ENCODE results near the gene GPR162. TPM values are rescaled to one million over a fixed set of nuclear protein-coding genes. Genes with fewer than 3 reads are reported as not detected.
"Not testable (repeated sequence)": the region's sequence is repeated elsewhere in the genome, so short reads cannot be mapped to it uniquely, and the experiment has no call there.

GPR162 gene
- total and polyA plus RNA-seq, 4 experiments from 2014 or later: 0.32 TPM; not detected in 3

DNA sequence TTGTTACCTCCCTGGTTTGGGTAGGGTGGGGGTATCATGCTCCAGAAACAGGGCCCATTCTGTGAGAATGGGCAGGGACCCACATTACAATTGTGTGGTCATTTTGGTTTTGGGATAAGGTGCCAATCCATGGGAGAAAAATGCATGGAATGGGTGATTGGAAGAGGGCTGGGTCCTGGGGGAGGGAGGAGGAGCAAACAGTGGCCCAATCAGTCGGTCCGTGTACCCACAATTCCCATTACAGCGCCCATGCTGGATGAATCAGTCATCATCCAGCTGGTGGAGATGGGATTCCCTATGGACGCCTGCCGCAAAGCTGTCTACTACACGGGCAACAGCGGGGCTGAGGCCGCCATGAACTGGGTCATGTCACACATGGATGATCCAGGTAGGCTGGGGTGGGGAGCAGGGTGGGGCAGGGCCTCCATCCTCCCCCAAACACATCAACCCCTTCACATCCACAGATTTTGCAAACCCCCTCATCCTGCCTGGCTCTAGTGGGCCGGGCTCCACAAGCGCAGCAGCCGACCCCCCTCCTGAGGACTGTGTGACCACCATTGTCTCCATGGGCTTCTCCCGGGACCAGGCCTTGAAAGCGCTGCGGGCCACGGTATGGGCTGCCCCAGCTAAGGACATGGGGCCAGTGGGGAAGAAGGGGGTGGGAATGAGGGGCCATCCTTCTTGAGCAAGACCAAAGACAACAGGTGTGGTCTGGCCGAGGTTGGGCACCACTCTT is 42.1 kb downstream of the GPR162 start:
- POLR2A ChIA-PET (ENCODE audit: partially characterized antibody): interaction anchor here (0.9 to 11.0 kb wide), 4 partner anchors 9 to 84 kb away, joined by 3 to 270 read pairs (median 6); partner anchors contain the start of genes C12orf57, CDCA3, RNU7-1 and SPSB2
- H3K4me1 ChIP-seq (ENCODE audit: insufficient read depth, low read length): peaks cover 15% of the 10 kb centered on the region
- CTCF ChIA-PET (ENCODE audit: partially characterized antibody): interaction anchor here (1.0 to 1.2 kb wide), 4 partner anchors 8 to 28 kb away, joined by 3 read pairs; partner anchors contain the start of gene SPSB2
- Mint-ChIP-seq H3K4me1 (peaks cover 9 to 20% (median 13%) of the 10 kb centered on the region in 4 donors), H3K27ac (peak overlapping the region in 2 of 7 donors; percentile 27 to 53), H3K27me3 (no peaks in the 10 kb centered on the region), H3K4me3 (no peak overlapping the region), H3K36me3 (peaks cover 43 to 72% of the 10 kb centered on the region in 2 donors), H3K9me3 (no peaks in the 10 kb centered on the region)
- H3K9me3 ChIP-seq (ENCODE audit: control insufficient read depth in 1 of 2, low read length in 2 of 2): no peaks in the 10 kb centered on the region
- no peak overlapping the region for H3K27ac ChIP-seq (ENCODE audit: low read depth, low read length)
- no peaks in the 10 kb centered on the region for H3K27me3 ChIP-seq (ENCODE audit: insufficient read depth, low read length)
- no peak overlapping the region for H3K4me3 ChIP-seq (ENCODE audit: low read length in 2 of 2)
- peaks cover 43% of the 10 kb centered on the region for H3K36me3 ChIP-seq (ENCODE audit: insufficient read depth, low read length)
- intact Hi-C loops (cut with micrococcal nuclease): no loop called here
- no peak for DNase-seq

DNA sequence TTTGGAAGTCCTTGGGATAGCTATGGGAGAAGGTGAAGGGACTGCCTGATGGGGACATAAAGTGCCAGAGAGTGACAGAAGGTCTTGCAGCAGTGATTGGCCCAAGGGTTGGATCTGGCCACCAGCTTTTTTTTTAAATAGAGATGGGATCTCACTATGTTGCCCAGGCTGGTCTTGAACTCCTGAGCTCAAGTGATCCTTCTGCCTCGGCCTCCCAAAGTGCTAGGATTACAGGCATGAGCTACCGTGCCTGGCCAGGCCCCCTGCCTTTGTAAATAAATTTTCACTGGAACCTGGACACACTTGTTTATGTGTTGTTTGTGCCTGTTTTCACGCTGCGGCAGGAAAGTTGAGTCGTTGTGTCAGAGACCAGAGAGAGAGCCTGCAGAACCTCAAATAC is 43.7 kb downstream of the GPR162 start:
- H3K9me3 ChIP-seq (ENCODE audit: control insufficient read depth in 1 of 2, low read length in 2 of 2); DNase-seq; intact Hi-C loops (cut with micrococcal nuclease); H3K9me3 Mint-ChIP-seq; H3K27me3 Mint-ChIP-seq; H3K27ac ChIP-seq (ENCODE audit: low read depth, low read length); H3K27me3 ChIP-seq (ENCODE audit: insufficient read depth, low read length); H3K4me3 ChIP-seq (ENCODE audit: low read length in 2 of 2): not testable (repeated sequence)
- POLR2A ChIA-PET (ENCODE audit: partially characterized antibody): interaction anchor here (1.0 to 11.0 kb wide), 3 partner anchors 11 to 79 kb away, joined by 3 to 270 read pairs (median 8); partner anchors contain the start of genes C12orf57, CDCA3, RNU7-1 and USP5
- peak overlapping the region in 5 of 8 donors; percentile 6 to 95 (median 52) for H3K4me3 Mint-ChIP-seq
- peak overlapping the region in 6 of 7 donors; percentile 17 to 83 (median 58) for H3K27ac Mint-ChIP-seq
- CTCF ChIA-PET (ENCODE audit: partially characterized antibody): interaction anchor here (1.1 to 1.5 kb wide), 4 partner anchors 10 to 242 kb away, joined by 3 to 7 read pairs (median 5); partner anchors contain the start of gene CDCA3
- peaks cover 20 to 35% (median 28%) of the 10 kb centered on the region in 4 donors for H3K4me1 Mint-ChIP-seq
- peaks cover 31% of the 10 kb centered on the region for H3K4me1 ChIP-seq (ENCODE audit: insufficient read depth, low read length)
- peaks cover 39% of the 10 kb centered on the region for H3K36me3 ChIP-seq (ENCODE audit: insufficient read depth, low read length)
- peaks cover 37 to 74% of the 10 kb centered on the region in 2 donors for H3K36me3 Mint-ChIP-seq

DNA sequence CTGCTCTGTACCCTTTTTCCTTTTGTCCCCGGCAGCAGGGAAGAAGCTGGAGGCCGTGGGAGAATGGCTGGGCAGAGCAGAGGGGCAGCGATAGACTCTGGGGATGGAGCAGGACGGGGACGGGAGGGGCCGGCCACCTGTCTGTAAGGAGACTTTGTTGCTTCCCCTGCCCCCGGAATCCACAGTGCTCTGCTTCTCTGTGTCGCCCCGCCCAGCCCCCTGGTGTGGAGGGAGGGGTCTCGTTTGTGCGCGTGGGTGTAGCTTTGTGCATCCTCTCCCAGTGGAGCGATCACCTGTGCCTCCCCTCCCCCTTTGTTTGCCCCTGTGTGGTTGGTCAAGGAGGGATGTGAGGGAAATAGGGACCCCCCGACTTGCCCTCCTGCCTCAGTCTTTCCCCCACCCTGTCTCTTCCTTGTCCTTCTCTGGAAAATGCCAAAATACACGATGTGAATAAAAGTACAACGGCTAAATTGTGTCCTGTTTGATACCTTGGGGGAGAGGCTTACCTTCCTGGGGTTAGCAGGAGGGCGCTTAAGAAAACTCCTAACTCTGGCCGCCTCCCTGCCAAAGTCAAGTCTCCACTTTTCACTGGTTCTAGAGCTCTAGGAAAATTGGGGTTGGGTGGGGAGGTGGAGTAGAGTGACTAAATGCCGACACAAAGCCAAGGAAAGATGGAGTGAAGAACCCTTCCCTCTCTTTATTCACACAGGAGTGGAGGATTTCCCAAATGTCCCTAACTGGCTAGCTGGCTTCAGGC is 44.7 kb downstream of the GPR162 start:
- ChIA-PET POLR2A (ENCODE audit: partially characterized antibody) (interaction anchor here (0.5 to 11.0 kb wide), 20 partner anchors 12 to 286 kb away, joined by 3 to 270 read pairs (median 4); partner anchors contain the start of genes C12orf57, C1RL, CD4 and CDCA3), CTCF (ENCODE audit: partially characterized antibody) (interaction anchor here (1.0 to 9.2 kb wide), 9 partner anchors 12 to 260 kb away, joined by 3 to 151 read pairs (median 6); partner anchors contain the start of genes C12orf57, C1RL, CDCA3 and RNU7-1)
- peak overlapping the region in 6 of 7 donors; percentile 57 to 93 (median 87) for H3K27ac Mint-ChIP-seq
- H3K27me3 Mint-ChIP-seq: no peaks in the 10 kb centered on the region
- peak overlapping the region; percentile 69 for H3K27ac ChIP-seq (ENCODE audit: low read depth, low read length)
- no peak for DNase-seq
- no peaks in the 10 kb centered on the region for H3K9me3 Mint-ChIP-seq
- H3K4me3 ChIP-seq (ENCODE audit: low read length in 2 of 2): peak overlapping the region in 1 of 2 donors; percentile 67
- H3K4me1 Mint-ChIP-seq: peaks cover 25 to 45% (median 38%) of the 10 kb centered on the region in 4 donors
- peaks cover 37% of the 10 kb centered on the region for H3K36me3 ChIP-seq (ENCODE audit: insufficient read depth, low read length)
- peaks cover 30 to 70% of the 10 kb centered on the region in 2 donors for H3K36me3 Mint-ChIP-seq
- intact Hi-C loops (cut with micrococcal nuclease): no loop called here
- no peaks in the 10 kb centered on the region for H3K9me3 ChIP-seq (ENCODE audit: control insufficient read depth in 1 of 2, low read length in 2 of 2)
- H3K4me3 Mint-ChIP-seq: peak overlapping the region; percentile 86 to 96 (median 92)
- H3K27me3 ChIP-seq (ENCODE audit: insufficient read depth, low read length): no peaks in the 10 kb centered on the region
- H3K4me1 ChIP-seq (ENCODE audit: insufficient read depth, low read length): peaks cover 41% of the 10 kb centered on the region

DNA sequence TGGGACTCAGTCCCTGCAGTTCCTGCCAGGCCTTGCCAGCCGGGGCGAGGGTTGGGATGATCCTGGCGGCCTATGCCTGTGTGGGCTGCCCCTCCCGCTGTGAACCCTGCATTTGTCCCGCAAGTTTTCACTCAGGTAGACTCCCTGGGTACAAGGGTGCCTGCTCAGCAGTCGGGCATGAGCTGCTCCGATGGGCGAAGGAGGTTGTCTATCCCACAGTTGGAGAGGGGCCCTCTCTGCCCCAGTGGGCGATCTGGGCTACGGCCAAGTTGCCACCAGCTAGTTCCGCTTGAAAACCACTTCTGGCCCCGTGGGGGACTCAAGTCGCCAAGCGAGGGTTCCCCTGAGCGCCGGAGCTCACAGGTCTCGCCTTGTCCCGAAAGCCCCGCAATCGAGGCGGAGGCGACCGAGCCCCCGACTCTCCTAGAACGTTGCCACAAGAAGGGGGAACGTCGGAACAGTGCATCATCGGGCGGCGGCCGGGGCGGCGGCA is 45.3 kb downstream of the GPR162 start:
- ChIA-PET CTCF (ENCODE audit: partially characterized antibody) (interaction anchor here (1.0 to 9.2 kb wide), 8 partner anchors 14 to 259 kb away, joined by 3 to 151 read pairs (median 6); partner anchors contain the start of genes C12orf57, C1RL, CDCA3 and RNU7-1), POLR2A (ENCODE audit: partially characterized antibody) (interaction anchor here (0.5 to 11.0 kb wide), 28 partner anchors 13 to 287 kb away, joined by 3 to 270 read pairs (median 4); partner anchors contain the start of genes C12orf57, C1RL, CD4 and CDCA3)
- Histone ChIP-seq H3K9me3 (ENCODE audit: control insufficient read depth in 1 of 2, low read length in 2 of 2) (no peaks in the 10 kb centered on the region), H3K27me3 (ENCODE audit: insufficient read depth, low read length) (no peaks in the 10 kb centered on the region), H3K27ac (ENCODE audit: low read depth, low read length) (peak overlapping the region; percentile 69), H3K4me1 (ENCODE audit: insufficient read depth, low read length) (peaks cover 48% of the 10 kb centered on the region), H3K4me3 (ENCODE audit: low read length in 2 of 2) (peak overlapping the region; percentile 36 to 67), H3K36me3 (ENCODE audit: insufficient read depth, low read length) (peaks cover 33% of the 10 kb centered on the region)
- Mint-ChIP-seq H3K4me3 (peak overlapping the region; percentile 86 to 96 (median 92)), H3K4me1 (peaks cover 30 to 52% (median 43%) of the 10 kb centered on the region in 4 donors), H3K9me3 (no peaks in the 10 kb centered on the region), H3K27me3 (no peaks in the 10 kb centered on the region), H3K36me3 (peaks cover 24 to 70% of the 10 kb centered on the region in 2 donors), H3K27ac (peak overlapping the region; percentile 82 to 94 (median 91))
- intact Hi-C loops (cut with micrococcal nuclease): loop anchor here (1.0 kb wide), 3 partner anchors 15 to 103 kb away; partner anchors contain the start of genes EMG1, LRRC23, PHB2 and USP5
- peak in 2 of 5 donors; percentile 17 to 80 for DNase-seq

DNA sequence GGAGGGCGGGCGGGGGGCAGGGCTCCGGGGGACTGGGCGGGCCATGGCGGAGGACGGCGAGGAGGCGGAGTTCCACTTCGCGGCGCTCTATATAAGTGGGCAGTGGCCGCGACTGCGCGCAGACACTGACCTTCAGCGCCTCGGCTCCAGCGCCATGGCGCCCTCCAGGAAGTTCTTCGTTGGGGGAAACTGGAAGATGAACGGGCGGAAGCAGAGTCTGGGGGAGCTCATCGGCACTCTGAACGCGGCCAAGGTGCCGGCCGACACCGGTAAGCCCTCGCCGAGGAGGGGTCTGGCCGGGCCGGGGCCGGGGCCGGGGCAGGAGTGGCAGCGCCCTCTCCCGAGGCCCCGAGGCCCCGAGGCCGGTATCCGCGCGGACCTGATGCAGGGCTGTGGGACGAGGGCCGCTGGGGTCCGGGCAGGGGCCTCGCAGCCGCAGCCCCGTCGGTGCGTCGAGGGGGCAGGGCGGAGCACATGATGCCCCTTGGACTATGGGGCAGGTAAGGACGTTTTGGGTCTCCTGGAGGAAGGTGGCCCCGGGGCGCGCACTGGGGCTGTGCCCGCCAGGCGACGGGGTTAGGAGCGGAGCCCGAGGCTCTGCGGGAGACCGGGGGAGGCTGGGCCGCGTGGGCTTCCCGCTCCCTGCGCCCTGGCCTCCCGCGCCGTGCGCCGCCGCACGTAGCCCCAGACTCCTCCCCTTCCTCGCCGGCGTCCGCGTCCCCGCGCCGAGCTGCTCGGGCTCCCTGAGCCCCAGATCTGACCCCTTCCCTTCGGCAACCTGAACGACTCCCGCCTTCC is 46.0 kb downstream of the GPR162 start, which contains the start of gene TPI1:
Gene TPI1, plus strand, starts transcription at position 119 of the 798 bp plus-strand sequence. Its CDS starts 36 bp downstream, at position 155.
- Mint-ChIP-seq H3K4me1 (peaks cover 33 to 58% (median 48%) of the 10 kb centered on the region in 4 donors), H3K36me3 (peaks cover 20 to 71% of the 10 kb centered on the region in 2 donors), H3K27ac (peak within 1 kb of the TSS; percentile 91 to 97 (median 93)), H3K9me3 (no peaks in the 10 kb centered on the region), H3K27me3 (no peaks in the 10 kb centered on the region), H3K4me3 (peak within 1 kb of the TSS; percentile 89 to 96 (median 92))
- Histone ChIP-seq H3K4me3 (ENCODE audit: low read length in 2 of 2) (peak within 1 kb of the TSS; percentile 36 to 67), H3K27me3 (ENCODE audit: insufficient read depth, low read length) (no peaks in the 10 kb centered on the region), H3K27ac (ENCODE audit: low read depth, low read length) (peak within 1 kb of the TSS; percentile 69), H3K4me1 (ENCODE audit: insufficient read depth, low read length) (peaks cover 51% of the 10 kb centered on the region), H3K9me3 (ENCODE audit: control insufficient read depth in 1 of 2, low read length in 2 of 2) (no peaks in the 10 kb centered on the region), H3K36me3 (ENCODE audit: insufficient read depth, low read length) (peaks cover 27% of the 10 kb centered on the region)
- intact Hi-C loops (cut with micrococcal nuclease): loop anchor here (1.0 kb wide), 4 partner anchors 15 to 151 kb away; partner anchors contain the start of genes EMG1, LPCAT3, LRRC23 and PHB2
- peak; percentile 59 to 68 (median 62) for DNase-seq
- ChIA-PET CTCF (ENCODE audit: partially characterized antibody) (interaction anchor here (0.6 to 9.2 kb wide), 10 partner anchors 15 to 243 kb away, joined by 3 to 151 read pairs (median 8); partner anchors contain the start of genes C12orf57, C1RL, CDCA3 and LRRC23), POLR2A (ENCODE audit: partially characterized antibody) (interaction anchor here (0.7 to 11.0 kb wide), 30 partner anchors 9 to 241 kb away, joined by 3 to 270 read pairs (median 4); partner anchors contain the start of genes C12orf57, C1RL, CD4 and CDCA3)

All from CD4-positive, alpha-beta memory T cell (primary cell).